NCI-H345 treated with DMSO at 0.1 percent for 48 hours (cell line): ENCODE measurements around the gene PTPRN2.

Experiments used
- DNase-seq: peaks from one replicate; lab custom pipeline; 2025; ENCODE audit not compliant: unreplicated experiment; lab: John Stamatoyannopoulos, UW

PTPRN2 gene

DNA sequence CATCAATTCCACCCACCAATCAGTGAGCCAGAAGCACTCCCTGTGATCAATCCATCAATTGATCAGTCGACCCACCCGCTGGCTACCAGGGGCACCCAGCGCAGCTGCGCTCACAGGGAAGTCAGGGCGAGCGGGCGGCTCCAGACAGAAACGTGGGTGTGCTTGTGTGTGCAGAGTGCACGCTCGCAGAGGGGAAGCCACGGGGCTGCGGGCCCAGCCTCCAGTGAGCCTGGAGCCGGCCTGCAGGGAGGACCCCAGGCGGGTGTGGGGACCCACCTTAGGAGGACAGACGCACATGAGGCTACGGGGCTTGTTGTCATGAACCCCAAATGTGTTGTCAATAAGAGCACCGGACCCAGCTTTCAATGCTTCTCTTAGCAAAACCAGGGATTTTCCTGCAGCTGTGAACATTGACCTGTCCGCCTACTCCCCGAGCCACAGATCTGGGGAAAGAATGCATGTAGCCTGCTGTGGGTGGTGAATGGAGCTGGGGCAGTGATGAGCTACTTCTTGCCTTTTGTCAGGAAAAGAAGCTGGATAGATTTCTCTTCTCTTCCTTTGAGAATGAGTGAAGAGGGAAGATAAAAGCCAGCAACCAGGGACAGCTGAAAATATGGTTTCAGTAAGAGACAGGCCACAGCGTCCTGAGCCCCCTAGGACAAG, 753.0 kb downstream of the PTPRN2 start:
- no peak for DNase-seq

DNA sequence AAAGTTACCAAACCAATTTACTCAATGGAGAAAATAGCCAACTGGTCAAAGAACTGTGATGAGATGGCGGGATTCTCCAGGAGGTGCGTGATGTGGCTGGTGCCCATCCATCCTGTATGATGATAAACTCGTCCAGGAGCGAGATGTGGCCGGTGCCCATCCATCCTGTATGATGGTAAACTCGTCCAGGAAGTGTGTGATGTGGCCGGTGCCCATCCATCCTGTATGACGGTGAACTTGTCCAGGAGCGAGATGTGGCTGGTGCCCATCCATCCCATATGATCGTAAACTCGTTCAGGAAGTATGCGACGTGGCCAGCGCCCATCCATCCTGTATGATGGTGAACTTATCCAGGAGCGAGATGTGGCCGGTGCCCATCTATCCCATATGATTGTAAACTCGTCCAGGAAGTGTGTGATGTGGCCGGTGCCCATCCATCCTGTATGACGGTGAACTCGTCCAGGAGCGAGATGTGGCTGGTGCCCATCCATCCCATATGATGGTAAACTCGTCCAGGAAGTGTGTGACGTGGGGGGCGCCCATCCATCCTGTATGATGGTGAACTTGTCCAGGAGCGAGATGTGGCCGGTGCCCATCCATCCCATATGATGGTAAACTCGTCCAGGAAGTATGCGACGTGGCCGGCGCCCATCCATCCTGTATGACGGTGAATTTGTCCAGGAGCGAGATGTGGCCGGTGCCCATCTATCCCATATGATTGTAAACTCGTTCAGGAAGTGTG, 754.6 kb downstream of the PTPRN2 start:
- DNase-seq = no peak

DNA sequence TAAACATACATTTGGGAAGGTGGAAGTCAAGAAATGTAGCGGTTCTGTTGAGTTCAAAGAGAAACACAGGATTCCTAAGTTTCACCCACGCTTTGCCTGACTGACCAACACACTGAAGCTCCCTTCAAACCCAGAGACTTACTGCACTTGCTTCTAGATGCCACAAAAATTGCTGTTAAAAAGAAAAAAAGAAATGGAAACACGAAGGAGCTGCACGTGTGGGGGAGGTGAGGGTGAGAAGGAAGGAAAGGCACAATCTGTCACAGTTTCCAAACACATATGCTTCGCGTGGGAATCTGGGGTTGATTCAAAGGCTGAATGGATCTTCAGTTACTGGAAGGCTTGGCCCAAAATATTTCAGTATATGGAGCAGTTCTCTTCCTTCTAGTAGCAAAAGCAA, 755.2 kb downstream of the PTPRN2 start:
- no peak for DNase-seq

- DNase-seq = no peak
Observed at GRCh38 chr7:157832006-157832405, 755.6 kb downstream of the PTPRN2 start.

GRCh38 chr7:157831143-157831905, 756.3 kb downstream of the PTPRN2 start:
- no peak for DNase-seq

DNA sequence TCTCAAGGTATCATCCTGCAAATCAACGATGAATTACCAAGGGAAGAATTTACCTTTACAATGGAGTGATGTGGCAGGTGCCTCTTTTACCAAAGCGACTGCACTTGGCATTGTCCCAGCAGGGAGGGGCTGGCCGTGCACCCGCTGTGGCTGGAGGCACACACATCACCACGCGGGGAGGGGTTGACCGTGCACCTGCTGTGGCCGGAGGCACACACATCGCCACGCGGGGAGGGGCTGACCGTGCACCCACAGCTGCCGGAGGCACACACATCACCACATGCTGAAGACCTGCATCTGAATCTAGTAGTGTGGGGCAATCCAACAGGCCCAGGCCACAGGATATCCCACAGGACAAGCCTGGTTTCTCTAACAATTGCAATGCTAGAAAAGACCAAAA, 757.3 kb downstream of the PTPRN2 start:
- peak; percentile 83 for DNase-seq

GRCh38 chr7:157829491-157829890, 758.1 kb downstream of the PTPRN2 start:
- DNase-seq = no peak

GRCh38 chr7:157828881-157829280, 758.7 kb downstream of the PTPRN2 start:
- no peak for DNase-seq

GRCh38 chr7:157828190-157828589, 759.4 kb downstream of the PTPRN2 start:
- no peak for DNase-seq

- DNase-seq = no peak
Observed at GRCh38 chr7:157827863-157828160, 759.8 kb downstream of the PTPRN2 start.

- DNase-seq = no peak
Observed at GRCh38 chr7:157827045-157827862, 760.4 kb downstream of the PTPRN2 start.

GRCh38 chr7:157826566-157826965, 761.1 kb downstream of the PTPRN2 start:
- no peak for DNase-seq

GRCh38 chr7:157825325-157825724, 762.3 kb downstream of the PTPRN2 start:
- no peak for DNase-seq

GRCh38 chr7:157824819-157825121, 762.9 kb downstream of the PTPRN2 start:
- DNase-seq = no peak

DNA sequence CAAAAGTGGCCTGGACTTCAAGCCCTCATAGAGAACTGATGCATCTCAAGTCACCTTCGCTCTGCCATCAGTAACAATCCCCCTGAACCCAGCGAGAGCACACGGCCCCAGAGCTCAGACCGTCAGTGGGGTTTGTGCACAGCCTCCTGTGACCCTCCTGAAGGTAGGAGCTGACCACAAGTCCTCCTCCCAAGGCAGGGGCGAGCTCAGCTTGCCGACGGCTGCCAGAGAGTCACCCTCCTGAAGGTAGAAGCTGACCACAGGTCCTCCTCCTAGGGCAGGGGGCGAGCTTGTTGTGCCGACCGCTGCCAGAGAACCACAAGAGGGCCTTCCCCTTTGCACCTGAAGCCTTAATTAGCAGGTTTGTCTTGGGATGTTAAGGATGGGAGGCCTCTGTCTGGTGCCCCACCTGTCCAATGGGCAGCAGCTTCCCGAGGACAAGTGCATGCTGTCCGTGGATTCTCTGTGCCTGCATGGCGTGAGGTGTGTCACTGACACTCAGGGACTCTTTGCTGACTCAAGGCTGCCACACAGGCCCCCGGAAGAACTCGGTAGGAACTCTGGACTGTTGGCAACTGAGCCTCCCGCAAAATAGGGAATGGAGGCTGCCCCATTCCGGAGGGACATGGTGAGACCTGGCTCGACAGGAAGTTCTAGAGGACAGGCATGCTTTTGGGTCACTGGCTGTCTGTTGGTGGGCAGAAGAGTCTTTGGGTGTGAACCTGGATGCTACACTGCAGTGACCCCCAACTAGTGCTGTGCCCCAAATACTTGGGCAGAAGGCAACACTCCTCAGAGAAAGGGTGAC, 763.4 kb downstream of the PTPRN2 start:
- no peak for DNase-seq

GRCh38 chr7:157822688-157823031, 765.0 kb downstream of the PTPRN2 start:
- DNase-seq = no peak

- no peak for DNase-seq
Observed at GRCh38 chr7:157821959-157822687, 765.5 kb downstream of the PTPRN2 start.

DNA sequence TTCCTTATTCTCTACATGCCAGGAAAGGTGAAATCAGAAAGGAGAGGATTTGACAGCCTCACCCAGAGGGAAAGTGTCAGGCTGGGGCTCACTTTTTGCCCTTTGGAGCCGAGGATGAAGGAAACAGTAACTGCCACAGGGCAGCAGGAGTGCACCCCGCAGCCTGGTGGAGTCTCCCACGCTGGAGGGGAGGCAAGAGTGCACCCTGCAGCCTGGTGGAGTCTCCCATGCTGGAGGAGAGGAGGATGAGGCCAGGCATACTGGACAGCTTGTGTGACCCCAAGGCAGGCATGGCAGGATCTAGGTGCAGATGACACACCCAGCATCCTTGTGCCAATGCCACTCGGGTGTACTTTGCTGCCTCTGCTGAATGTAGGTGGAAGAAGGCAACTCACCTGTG, 766.8 kb downstream of the PTPRN2 start:
- no peak for DNase-seq

- DNase-seq = no peak
Observed at GRCh38 chr7:157819455-157819807, 768.2 kb downstream of the PTPRN2 start.
